ENCODE measurements around the gene SMIM34. TPM values are rescaled to one million over a fixed set of nuclear protein-coding genes. Genes with fewer than 3 reads are reported as not detected.
"Not testable (repeated sequence)": the region's sequence is repeated elsewhere in the genome, so short reads cannot be mapped to it uniquely, and the experiment has no call there.

Gene SMIM34, protein sequence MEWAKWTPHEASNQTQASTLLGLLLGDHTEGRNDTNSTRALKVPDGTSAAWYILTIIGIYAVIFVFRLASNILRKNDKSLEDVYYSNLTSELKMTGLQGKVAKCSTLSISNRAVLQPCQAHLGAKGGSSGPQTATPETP
- not detected for total RNA-seq

DNA sequence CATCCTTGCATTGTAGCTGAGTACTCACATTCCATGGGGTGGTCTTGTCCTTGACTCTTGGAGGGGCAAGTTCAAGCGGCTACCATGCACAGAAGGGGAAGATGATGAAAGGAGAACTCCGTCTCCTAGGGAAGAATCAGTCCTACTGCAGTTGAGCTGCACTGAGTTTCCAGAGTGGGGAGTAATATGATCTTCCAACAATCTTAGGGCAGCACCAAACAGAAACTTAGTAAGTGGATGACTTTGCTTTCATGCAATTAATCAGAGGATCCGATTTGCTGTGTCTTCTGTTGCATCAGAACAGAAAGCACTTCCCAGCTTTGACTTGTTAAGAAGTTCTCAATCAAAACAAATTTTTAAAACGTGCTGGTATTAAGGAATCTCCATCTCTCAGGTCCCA is at the start of gene SMIM34:
Gene SMIM34 (minus strand): TSS at position 147 of the 400 bp plus-strand sequence. CDS start 112 bp downstream, at position 35.
- not testable (repeated sequence) for H3K27ac Mint-ChIP-seq, H3K36me3 Mint-ChIP-seq, H3K4me1 Mint-ChIP-seq, H3K4me3 Mint-ChIP-seq, H3K9me3 Mint-ChIP-seq, H3K27me3 Mint-ChIP-seq, DNase-seq

DNA sequence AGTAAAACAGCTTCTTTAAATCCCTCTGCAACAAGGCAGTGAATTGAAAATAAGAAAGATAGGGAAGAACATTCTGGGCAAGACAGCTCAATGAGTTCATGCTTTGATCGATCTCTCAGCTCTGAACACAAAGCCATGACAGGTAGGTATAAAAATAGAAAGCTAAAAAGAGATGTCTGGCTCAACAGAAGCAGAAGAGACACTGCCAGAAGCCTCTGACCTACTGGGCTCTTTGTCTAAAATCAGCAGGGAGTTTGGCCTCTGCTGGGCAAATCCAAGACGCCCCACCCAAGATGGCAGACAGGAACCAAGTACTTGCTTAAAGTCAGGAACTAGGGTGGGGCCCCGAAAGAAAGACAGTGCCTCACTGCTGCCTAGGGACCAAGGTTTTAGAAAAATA is 43.6 kb upstream of the SMIM34 start:
- H3K36me3 Mint-ChIP-seq, H3K27ac Mint-ChIP-seq, H3K4me3 Mint-ChIP-seq, H3K9me3 Mint-ChIP-seq, DNase-seq, H3K27me3 Mint-ChIP-seq, H3K4me1 Mint-ChIP-seq: not testable (repeated sequence)

DNA sequence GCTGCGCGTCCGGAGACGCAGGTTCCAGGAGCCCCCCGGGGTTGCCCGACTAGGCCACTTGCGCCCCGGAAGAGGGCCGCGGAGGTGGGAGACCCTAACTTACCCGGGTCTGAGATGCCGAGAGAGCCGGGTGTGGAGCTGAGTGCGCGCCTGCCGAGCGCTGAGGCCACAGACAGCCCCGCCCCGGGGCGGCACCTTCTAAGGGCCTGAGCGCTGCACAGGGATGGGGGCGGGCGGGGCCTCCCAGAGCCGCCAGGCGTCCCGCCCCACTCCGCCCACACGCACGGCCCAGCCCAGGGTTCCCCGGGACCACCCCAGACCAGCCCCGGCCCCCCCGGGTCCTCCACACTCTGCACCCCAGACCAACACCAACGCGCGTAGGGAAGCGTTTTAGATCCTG is 35.7 kb upstream of the SMIM34 start:
- H3K36me3 Mint-ChIP-seq, H3K27ac Mint-ChIP-seq, DNase-seq, H3K9me3 Mint-ChIP-seq, H3K4me3 Mint-ChIP-seq, H3K27me3 Mint-ChIP-seq, H3K4me1 Mint-ChIP-seq: not testable (repeated sequence)

DNA sequence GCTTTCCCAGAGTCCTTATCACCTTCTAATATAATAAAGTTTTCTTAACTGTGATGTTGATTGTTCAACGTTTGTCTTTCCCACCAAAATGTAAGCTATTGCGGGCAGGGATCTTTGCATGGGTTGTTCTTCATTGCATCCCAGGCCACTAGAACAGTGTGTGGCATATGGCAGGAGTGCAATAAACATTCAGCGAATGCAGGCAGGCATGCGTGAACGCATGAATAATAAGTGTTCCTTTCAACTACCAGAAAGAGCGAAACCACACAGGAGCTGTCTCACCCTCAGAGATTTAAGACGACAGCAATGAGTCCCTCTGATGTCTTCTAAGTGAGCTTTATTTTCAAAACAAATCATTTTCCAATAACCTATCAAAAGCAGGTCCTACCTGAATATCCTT is 34.5 kb upstream of the SMIM34 start:
- not testable (repeated sequence) for H3K36me3 Mint-ChIP-seq, H3K4me3 Mint-ChIP-seq, H3K27me3 Mint-ChIP-seq, H3K4me1 Mint-ChIP-seq, H3K9me3 Mint-ChIP-seq, DNase-seq, H3K27ac Mint-ChIP-seq

DNA sequence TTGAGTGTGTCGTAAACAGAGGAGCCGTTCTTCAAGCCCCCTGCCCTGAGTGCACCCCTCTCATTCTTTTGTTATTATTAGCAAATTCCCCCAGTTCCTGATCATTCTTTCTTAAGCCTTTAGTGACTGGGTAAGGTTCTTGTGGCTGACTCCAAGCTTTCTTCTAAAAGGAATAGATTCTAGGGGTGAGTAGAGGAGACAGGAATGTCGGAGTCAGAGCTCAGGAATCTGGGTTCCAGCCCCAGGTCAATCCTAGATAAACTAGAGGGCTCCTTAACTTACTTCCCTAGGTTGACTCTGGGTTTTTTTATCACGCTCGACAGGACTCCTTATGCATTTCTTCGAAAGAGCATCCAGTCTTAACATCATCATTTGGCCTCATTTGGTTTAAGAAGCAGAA is 32.4 kb upstream of the SMIM34 start:
- not testable (repeated sequence) for DNase-seq, H3K9me3 Mint-ChIP-seq, H3K27me3 Mint-ChIP-seq, H3K36me3 Mint-ChIP-seq, H3K4me3 Mint-ChIP-seq, H3K4me1 Mint-ChIP-seq, H3K27ac Mint-ChIP-seq

DNA sequence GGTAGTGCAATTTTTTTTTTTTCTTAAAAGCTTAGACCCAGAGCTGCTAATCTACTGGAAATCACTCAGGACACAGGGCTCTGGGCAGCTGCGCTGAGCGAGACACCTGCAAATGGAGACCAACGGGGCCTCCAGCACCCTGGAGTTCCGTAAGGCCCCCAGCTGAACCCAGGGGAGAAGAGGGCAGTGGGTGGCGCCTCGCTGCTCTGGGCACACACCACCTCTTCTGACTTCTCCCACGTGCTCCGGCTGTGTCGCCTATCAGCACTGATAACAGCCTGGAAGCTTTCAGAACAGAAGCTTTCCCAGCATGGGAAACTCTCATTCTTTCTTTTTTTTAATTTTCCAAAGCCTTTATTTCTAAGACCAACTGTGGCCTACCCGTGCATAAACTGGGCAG is 31.9 kb upstream of the SMIM34 start:
- not testable (repeated sequence) for H3K27ac Mint-ChIP-seq, H3K4me1 Mint-ChIP-seq, DNase-seq, H3K9me3 Mint-ChIP-seq, H3K36me3 Mint-ChIP-seq, H3K27me3 Mint-ChIP-seq, H3K4me3 Mint-ChIP-seq

DNA sequence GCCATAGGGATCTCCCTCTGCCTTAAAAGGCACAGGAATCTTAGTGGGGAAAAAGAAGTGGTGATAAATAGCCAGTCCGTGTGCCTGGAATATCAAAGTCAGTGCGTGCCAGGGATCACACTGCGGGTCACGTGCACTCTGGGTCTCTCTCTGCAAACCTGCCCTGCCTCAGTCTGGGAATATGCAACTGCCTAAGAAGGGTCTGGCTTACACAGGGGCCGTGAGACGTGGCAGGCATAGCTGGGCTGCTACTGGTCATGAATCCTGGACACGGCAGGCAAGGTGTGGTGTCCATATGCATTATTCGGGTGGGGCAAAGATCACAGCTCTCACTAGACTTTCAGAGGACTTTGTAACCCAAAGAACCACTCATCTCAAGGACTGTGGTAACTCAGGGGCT is 23.3 kb upstream of the SMIM34 start:
- not testable (repeated sequence) for H3K9me3 Mint-ChIP-seq, H3K4me1 Mint-ChIP-seq, H3K4me3 Mint-ChIP-seq, H3K27ac Mint-ChIP-seq, DNase-seq, H3K27me3 Mint-ChIP-seq, H3K36me3 Mint-ChIP-seq

DNA sequence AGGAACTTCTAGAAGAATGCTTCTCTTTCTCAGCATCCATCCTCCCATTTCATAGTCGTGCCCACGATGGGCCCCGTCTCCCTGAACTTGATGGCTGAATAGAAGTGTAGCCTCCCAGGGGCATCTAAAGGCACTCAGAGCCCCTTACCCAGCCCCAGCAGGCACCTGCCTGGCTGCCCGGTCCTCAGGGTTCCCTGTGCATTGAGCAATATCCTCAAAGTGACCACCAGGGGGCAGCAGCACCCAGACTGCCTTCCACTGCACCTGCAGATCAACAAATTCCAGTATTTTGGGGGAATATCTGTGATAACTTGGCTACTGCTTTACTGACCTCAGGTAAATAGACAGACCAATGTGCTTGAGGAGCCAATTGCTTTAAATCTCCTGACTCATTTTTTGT is 19.7 kb upstream of the SMIM34 start:
- not testable (repeated sequence) for H3K27ac Mint-ChIP-seq, H3K27me3 Mint-ChIP-seq, H3K4me3 Mint-ChIP-seq, H3K4me1 Mint-ChIP-seq, H3K36me3 Mint-ChIP-seq, DNase-seq, H3K9me3 Mint-ChIP-seq

DNA sequence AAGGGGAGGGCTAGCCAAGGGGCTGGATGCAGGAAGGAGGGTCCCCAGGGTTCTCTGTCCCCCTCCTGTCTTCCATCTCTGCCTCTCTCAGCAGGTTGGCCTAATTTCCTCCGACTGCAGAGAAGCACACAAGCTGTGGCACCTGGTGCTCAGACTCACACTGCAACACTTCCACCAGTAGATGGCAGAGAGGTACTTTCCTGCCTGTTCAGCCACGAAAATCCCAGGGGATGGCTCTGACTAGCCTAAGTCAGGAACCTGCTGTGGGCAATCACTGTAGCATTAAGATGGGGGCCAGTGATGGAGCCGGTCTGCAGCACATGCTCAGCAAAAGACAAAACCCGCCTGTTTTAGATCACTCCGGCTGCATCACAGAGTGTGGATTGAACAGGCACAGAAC is 6.0 kb upstream of the SMIM34 start:
- not testable (repeated sequence) for H3K36me3 Mint-ChIP-seq, DNase-seq, H3K4me1 Mint-ChIP-seq, H3K4me3 Mint-ChIP-seq, H3K9me3 Mint-ChIP-seq, H3K27ac Mint-ChIP-seq, H3K27me3 Mint-ChIP-seq

DNA sequence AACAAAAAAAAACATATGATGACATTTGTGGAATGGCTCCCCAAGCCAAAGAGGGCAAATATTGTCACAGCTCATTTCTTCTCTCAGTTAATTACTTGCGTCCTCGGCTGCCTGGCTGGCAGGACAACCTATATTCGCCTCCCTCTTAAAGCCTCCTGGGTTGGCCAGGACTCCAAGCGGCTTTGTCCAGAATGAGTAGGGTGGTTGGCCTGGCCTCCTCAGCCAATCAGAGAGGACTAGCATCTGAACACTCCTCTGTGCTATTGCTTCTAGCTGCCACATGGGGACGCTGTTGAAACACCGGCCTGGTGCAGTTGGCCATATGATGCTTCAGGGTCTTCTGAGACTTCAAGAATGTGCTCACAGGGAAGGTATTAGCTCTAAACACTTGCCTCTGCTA is 4.7 kb upstream of the SMIM34 start:
- not testable (repeated sequence) for H3K36me3 Mint-ChIP-seq, H3K4me1 Mint-ChIP-seq, H3K27me3 Mint-ChIP-seq, H3K9me3 Mint-ChIP-seq, H3K27ac Mint-ChIP-seq, H3K4me3 Mint-ChIP-seq, DNase-seq

DNA sequence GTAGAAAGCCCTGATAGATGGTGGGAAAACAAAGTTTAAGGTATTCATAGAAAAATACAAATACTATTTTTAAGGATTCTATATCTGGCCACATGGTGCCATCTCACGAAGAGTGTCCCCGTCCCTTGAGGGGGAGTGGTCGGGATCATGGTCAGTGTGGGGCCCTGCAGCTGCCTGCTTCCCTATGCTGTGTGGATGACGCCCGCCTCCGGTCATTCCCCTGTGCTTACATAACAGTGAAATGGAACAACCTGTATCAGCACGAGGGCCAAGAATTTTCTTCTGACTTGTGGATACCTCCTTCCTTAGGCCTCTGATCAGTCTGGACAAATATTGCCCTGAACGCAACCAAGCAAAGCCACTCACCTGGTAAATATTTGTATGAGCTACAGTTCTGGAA is 3.6 kb upstream of the SMIM34 start:
- not testable (repeated sequence) for H3K27me3 Mint-ChIP-seq, DNase-seq, H3K9me3 Mint-ChIP-seq, H3K27ac Mint-ChIP-seq, H3K36me3 Mint-ChIP-seq, H3K4me3 Mint-ChIP-seq, H3K4me1 Mint-ChIP-seq

DNA sequence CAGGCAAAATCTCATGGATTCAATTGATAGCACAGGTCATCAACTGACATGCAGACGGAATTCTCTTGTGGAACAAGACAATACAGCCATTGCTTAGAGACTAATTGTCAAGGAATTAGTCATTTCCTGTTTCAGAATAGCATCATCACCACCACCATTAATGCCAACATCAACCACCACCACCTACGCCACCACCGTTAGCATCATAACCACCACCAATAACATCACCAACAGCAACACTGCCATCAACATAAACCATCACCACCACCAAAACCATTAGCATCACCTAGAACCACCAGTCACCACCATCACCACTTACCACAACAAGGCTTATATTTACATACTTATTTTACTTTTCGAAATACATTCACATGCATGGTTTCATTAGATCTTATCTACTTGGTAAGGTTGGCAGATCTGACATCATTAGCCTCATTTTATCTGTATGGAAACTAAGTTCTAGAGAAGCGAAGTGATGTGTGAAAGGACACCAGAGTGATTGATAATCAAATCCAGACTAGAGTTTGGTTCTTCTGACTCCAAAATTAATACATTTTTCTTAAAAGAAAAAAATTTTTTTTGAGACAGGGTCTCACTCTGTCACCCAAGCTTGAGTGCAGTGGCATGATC is 6.2 kb downstream of the SMIM34 start:
- H3K4me3 Mint-ChIP-seq, DNase-seq, H3K27ac Mint-ChIP-seq, H3K4me1 Mint-ChIP-seq, H3K9me3 Mint-ChIP-seq, H3K36me3 Mint-ChIP-seq, H3K27me3 Mint-ChIP-seq: not testable (repeated sequence)

DNA sequence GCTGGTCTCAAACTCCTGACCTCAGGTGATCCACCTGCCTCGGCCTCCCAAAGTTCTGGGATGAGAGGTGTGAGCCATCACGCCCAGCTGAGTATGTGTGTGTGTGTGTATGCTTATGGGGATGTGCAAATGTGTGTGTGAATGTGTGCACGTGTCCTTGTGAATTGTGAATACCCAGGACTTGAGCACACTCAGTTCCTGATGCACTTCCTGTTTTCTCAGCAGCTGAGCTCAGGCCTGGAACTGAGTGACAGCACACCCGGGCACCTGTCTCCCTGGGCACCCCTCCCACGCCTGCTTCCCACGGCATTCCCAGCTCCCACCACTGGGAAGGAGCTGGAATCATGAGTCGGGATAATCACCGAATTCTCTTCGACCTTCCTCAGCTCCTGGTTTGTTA is 16.5 kb downstream of the SMIM34 start:
- H3K4me3 Mint-ChIP-seq, H3K27ac Mint-ChIP-seq, H3K9me3 Mint-ChIP-seq, H3K36me3 Mint-ChIP-seq, DNase-seq, H3K4me1 Mint-ChIP-seq, H3K27me3 Mint-ChIP-seq: not testable (repeated sequence)

DNA sequence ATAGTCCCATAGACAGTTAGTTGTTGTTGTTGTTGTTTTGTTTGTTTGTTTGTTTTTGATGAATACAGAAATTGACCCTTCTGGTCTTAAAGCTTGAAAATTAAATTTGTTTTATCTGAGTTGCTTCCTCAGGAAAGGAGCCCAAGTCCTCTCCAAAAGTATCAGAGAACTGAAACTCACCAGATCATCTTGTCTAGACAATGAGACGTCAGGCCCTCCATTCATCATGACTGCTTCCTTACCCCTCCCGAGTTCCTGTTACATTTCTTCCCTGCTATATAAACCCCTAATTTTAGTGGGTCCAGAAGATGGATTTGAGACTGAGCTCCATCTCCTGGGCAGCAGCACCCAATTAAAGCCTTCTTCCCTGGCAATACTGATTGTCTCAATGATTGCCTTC is 17.1 kb downstream of the SMIM34 start:
- not testable (repeated sequence) for H3K27me3 Mint-ChIP-seq, H3K9me3 Mint-ChIP-seq, H3K27ac Mint-ChIP-seq, H3K4me1 Mint-ChIP-seq, H3K4me3 Mint-ChIP-seq, DNase-seq, H3K36me3 Mint-ChIP-seq

DNA sequence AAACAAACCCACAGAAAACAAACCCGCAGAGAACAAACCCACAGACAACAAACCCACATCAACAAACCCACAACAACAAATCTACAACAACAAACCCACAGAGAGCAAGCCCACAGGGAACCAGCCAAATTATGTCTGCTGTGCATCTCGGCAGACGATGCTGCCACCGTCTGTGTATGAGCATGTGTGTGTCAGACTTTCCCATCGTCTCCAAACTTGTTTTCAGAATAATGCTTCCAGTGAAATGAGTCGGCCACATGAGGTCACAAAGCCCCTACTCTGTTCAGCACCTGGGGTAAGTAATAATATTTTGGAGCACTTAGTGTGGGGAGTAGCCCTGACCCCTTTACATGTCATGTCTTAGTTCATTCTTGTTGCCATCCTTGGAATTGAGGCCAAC is 17.6 kb downstream of the SMIM34 start:
- not testable (repeated sequence) for H3K4me3 Mint-ChIP-seq, H3K27ac Mint-ChIP-seq, H3K27me3 Mint-ChIP-seq, H3K9me3 Mint-ChIP-seq, H3K36me3 Mint-ChIP-seq, DNase-seq, H3K4me1 Mint-ChIP-seq

DNA sequence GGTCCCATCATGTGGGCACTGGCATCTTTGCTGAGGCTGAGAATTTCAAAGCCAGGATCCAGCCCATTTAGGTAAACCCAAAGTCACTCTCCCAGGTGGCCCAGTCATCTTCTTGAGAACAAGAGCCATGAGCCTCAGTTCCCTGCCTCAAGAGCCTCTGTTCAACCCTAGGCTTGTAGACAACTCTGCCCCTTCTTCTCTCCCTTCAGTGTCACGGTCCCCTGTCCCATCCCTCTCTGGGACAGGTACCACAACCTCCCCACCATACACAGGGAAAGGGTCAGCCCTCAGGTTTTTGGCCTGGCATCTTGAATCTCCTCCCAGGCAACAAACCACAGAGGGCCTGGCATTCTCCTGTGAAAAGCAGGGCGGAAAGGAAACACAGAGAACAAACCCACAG is 18.1 kb downstream of the SMIM34 start:
- DNase-seq, H3K4me3 Mint-ChIP-seq: not testable (repeated sequence)

DNA sequence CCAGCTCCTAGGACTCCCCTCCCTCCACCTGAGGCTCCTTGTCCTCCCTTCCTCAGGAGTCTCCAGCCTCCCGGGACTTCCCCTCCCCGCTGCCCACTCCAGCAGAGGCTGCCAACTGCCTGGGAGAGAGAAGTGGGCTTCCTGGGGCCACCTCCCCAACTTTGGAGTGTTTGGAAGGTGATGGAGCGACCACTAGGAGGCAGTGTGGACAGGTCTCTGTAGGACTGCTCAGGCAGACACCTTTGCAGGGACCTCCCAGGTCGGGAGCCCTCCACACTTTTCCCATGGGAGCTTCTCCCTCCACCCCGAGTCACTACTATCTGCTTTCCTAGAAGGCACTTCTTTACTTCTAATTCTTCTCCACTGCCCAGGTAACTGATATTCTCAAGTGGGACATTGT is 19.0 kb downstream of the SMIM34 start:
- H3K9me3 Mint-ChIP-seq, H3K27me3 Mint-ChIP-seq, H3K4me1 Mint-ChIP-seq, H3K36me3 Mint-ChIP-seq, H3K4me3 Mint-ChIP-seq, H3K27ac Mint-ChIP-seq, DNase-seq: not testable (repeated sequence)

More for the DNA sequence above, 18.1 kb downstream of the SMIM34 start:
- not testable (repeated sequence) for H3K9me3 Mint-ChIP-seq, H3K4me1 Mint-ChIP-seq, H3K27ac Mint-ChIP-seq, H3K27me3 Mint-ChIP-seq, H3K36me3 Mint-ChIP-seq
